Astrocyte (in vitro differentiated cells and primary cell): Measurements from ENCODE around the gene YIPF6. TPM values are rescaled to one million over a fixed set of nuclear protein-coding genes. Genes with fewer than 3 reads are reported as not detected.

ENCODE experiments used
- DNase-seq: peaks from one replicate; pipeline ENCODE4 v3.0.0-alpha.2; 2010; ENCODE audit warnings: low read depth
- FAIRE-seq: peaks from 2 replicates; lab custom pipeline; 2011; peaks lifted over from hg19 to GRCh38; lab: Jason Lieb, UNC
- H2AFZ ChIP-seq: 2 replicates; pipeline ENCODE4 v1.6.0; 2012; ENCODE audit warnings: low read depth, low read length, inconsistent platforms
- H3K27ac ChIP-seq: 2 replicates; pipeline ENCODE4 v1.5.1; 2011; ENCODE audit warnings: low read depth, low read length, inconsistent platforms
- H3K27me3 ChIP-seq: 2 replicates; pipeline ENCODE4 v1.6.0; 2011; ENCODE audit warnings: low read length, inconsistent platforms; ENCODE audit not compliant: insufficient read depth
- H3K36me3 ChIP-seq: 2 replicates; pipeline ENCODE4 v1.5.1; 2011; ENCODE audit warnings: low read length, inconsistent platforms; ENCODE audit not compliant: insufficient read depth
- H3K4me1 ChIP-seq: 2 replicates; pipeline ENCODE4 v1.5.1; 2011; ENCODE audit warnings: low read length, inconsistent platforms; ENCODE audit not compliant: insufficient read depth
- H3K4me2 ChIP-seq: 2 replicates; pipeline ENCODE4 v1.6.0; 2012; ENCODE audit warnings: low read length, inconsistent platforms
- H3K4me3 ChIP-seq: 2 replicates; pipeline ENCODE4 v1.5.1; 2011; ENCODE audit warnings: low read depth, mild to moderate bottlenecking, low read length, inconsistent platforms; ENCODE audit not compliant: insufficient read depth
- H3K79me2 ChIP-seq: 2 replicates; pipeline ENCODE4 v1.6.0; 2012; ENCODE audit warnings: mild to moderate bottlenecking, low read length, inconsistent platforms; ENCODE audit not compliant: insufficient read depth
- H3K9ac ChIP-seq: 2 replicates; pipeline ENCODE4 v1.6.0; 2012; ENCODE audit warnings: mild to moderate bottlenecking, low read length, inconsistent platforms
- H3K9me3 ChIP-seq: 2 replicates; pipeline ENCODE4 v1.5.1; 2012; ENCODE audit warnings: low read depth, mild to moderate bottlenecking, low read length, inconsistent platforms; ENCODE audit not compliant: insufficient read depth
- H4K20me1 ChIP-seq: 2 replicates; pipeline ENCODE4 v1.6.0; 2012; ENCODE audit warnings: low read length, inconsistent platforms; ENCODE audit not compliant: insufficient read depth
- H3K27ac Mint-ChIP-seq: one replicate; pipeline ENCODE4 v1.8.0; 2021; ENCODE audit warnings: mild to moderate bottlenecking, mixed read lengths; ENCODE audit not compliant: unreplicated experiment
- H3K27me3 Mint-ChIP-seq: one replicate; pipeline ENCODE4 v1.8.0; 2021; ENCODE audit warnings: low read depth, mixed read lengths; ENCODE audit not compliant: unreplicated experiment
- H3K36me3 Mint-ChIP-seq: one replicate; pipeline ENCODE4 v1.8.0; 2021; ENCODE audit warnings: low read depth, mixed read lengths; ENCODE audit not compliant: unreplicated experiment
- H3K4me1 Mint-ChIP-seq: one replicate; pipeline ENCODE4 v1.8.0; 2021; ENCODE audit warnings: low read depth, mixed read lengths; ENCODE audit not compliant: unreplicated experiment
- H3K4me3 Mint-ChIP-seq: one replicate; pipeline ENCODE4 v1.8.0; 2021; ENCODE audit warnings: mild to moderate bottlenecking, moderate library complexity, mixed read lengths; ENCODE audit not compliant: unreplicated experiment
- H3K9me3 Mint-ChIP-seq: one replicate; pipeline ENCODE4 v1.8.0; 2021; ENCODE audit warnings: mild to moderate bottlenecking, mixed read lengths; ENCODE audit not compliant: unreplicated experiment
- CTCF ChIP-seq: IDR thresholded peaks from 2 replicates; pipeline ENCODE4 v1.5.1; 2011; ENCODE audit warnings: low read depth, mild to moderate bottlenecking, inconsistent platforms, low read length, moderate library complexity; ENCODE audit not compliant: insufficient read depth
- EZH2 ChIP-seq: IDR thresholded peaks from 2 replicates; pipeline ENCODE4 v1.6.1; 2012; ENCODE audit warnings: mild to moderate bottlenecking, low read length, inconsistent platforms; ENCODE audit not compliant: insufficient read depth
- total RNA-seq: library from RNA; stranded (reverse); gene quantifications from 2 replicates; pipeline ENCODE4 v1.2.1, GENCODE V29; 2021

Gene YIPF6
- total RNA-seq, 1 donor from 2014 or later, result 33.0 TPM

DNA sequence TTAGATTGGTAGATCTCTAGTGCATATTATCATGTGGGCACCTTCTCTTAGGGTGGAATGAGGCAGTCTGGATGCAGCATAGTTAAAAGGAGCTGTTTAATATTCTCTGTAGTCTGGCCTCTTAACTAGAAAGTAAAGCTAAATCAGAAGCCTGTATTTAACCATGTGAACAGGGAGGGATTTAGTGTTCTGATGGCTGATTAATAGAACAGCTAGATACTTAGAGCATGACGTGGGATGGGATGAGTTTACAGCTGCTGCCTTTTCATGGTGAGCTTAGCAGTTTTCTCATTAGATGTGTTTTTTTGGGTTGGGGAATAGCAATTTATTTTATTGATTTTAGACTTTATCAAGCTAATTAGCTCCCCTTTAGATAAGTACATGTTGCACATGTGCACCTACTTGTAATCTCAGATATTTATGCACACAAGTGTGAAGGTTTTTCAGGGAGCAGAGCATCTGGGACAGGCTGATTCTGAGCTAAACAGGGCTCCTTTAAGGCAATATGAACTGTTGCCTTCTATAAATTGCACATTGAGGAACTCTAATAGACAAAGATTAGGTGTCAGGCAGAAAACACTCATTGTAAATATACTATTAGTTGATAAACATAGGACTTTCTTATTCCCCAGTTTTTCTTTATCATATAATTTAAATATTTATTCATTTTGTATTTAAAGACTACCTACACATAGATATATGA is 34.1 kb downstream of the YIPF6 start:
- H3K36me3 Mint-ChIP-seq, result no peaks in the 10 kb centered on the region
- Histone ChIP-seq H3K4me3 (no peak overlapping the region), H4K20me1 (no peaks in the 10 kb centered on the region), H3K36me3 (no peaks in the 10 kb centered on the region), H3K4me2 (no peak overlapping the region), H3K9me3 (no peaks in the 10 kb centered on the region), H3K27ac (no peak overlapping the region), H3K4me1 (no peaks in the 10 kb centered on the region), H3K27me3 (no peaks in the 10 kb centered on the region), H3K9ac (no peak overlapping the region), H2AFZ (no peak overlapping the region), H3K79me2 (no peaks in the 10 kb centered on the region)
- no peak overlapping the region for H3K4me3 Mint-ChIP-seq
- H3K9me3 Mint-ChIP-seq, result no peaks in the 10 kb centered on the region
- DNase-seq (no peak), FAIRE-seq (peak; percentile 78)
- no peaks in the 10 kb centered on the region for H3K27me3 Mint-ChIP-seq
- no peak overlapping the region for H3K27ac Mint-ChIP-seq
- no peaks in the 10 kb centered on the region for H3K4me1 Mint-ChIP-seq
- TF ChIP-seq CTCF, result no peak
- TF ChIP-seq EZH2, result no peak

GRCh38 chrX:68533656-68534055 is 34.8 kb downstream of the YIPF6 start:
- H3K27me3 Mint-ChIP-seq, result no peaks in the 10 kb centered on the region
- H3K27me3 ChIP-seq, result no peaks in the 10 kb centered on the region
- no peak overlapping the region for H3K4me3 Mint-ChIP-seq
- FAIRE-seq, result no peak
- H3K9me3 Mint-ChIP-seq, result no peaks in the 10 kb centered on the region
- no peaks in the 10 kb centered on the region for H3K4me1 Mint-ChIP-seq
- no peak overlapping the region for H3K27ac ChIP-seq
- H3K4me1 ChIP-seq, result no peaks in the 10 kb centered on the region
- no peaks in the 10 kb centered on the region for H3K79me2 ChIP-seq
- H3K27ac Mint-ChIP-seq, result no peak overlapping the region
- no peak overlapping the region for H3K9ac ChIP-seq
- DNase-seq, result no peak
- TF ChIP-seq EZH2, result no peak
- TF ChIP-seq CTCF, result no peak
- H3K4me3 ChIP-seq, result no peak overlapping the region
- H2AFZ ChIP-seq, result no peak overlapping the region
- no peaks in the 10 kb centered on the region for H3K9me3 ChIP-seq
- H4K20me1 ChIP-seq, result no peaks in the 10 kb centered on the region
- no peak overlapping the region for H3K4me2 ChIP-seq
- no peaks in the 10 kb centered on the region for H3K36me3 Mint-ChIP-seq
- no peaks in the 10 kb centered on the region for H3K36me3 ChIP-seq

GRCh38 chrX:68534691-68535090 is 35.8 kb downstream of the YIPF6 start:
- Mint-ChIP-seq H3K27ac (no peak overlapping the region), H3K4me3 (no peak overlapping the region), H3K27me3 (no peaks in the 10 kb centered on the region), H3K36me3 (no peaks in the 10 kb centered on the region), H3K4me1 (no peaks in the 10 kb centered on the region), H3K9me3 (no peaks in the 10 kb centered on the region)
- H3K27me3 ChIP-seq, result no peaks in the 10 kb centered on the region
- TF ChIP-seq CTCF (no peak), EZH2 (no peak)
- FAIRE-seq, result peak; percentile 97
- no peak overlapping the region for H3K27ac ChIP-seq
- no peak overlapping the region for H3K4me2 ChIP-seq
- H3K4me1 ChIP-seq, result no peaks in the 10 kb centered on the region
- H3K9me3 ChIP-seq, result no peaks in the 10 kb centered on the region
- H3K36me3 ChIP-seq, result no peaks in the 10 kb centered on the region
- H3K79me2 ChIP-seq, result no peaks in the 10 kb centered on the region
- no peak overlapping the region for H3K4me3 ChIP-seq
- no peak overlapping the region for H3K9ac ChIP-seq
- no peak overlapping the region for H2AFZ ChIP-seq
- DNase-seq, result no peak
- no peaks in the 10 kb centered on the region for H4K20me1 ChIP-seq
